ENCODE data around the gene ATG9A. TPM values are rescaled to one million over a fixed set of nuclear protein-coding genes. Genes with fewer than 3 reads are reported as not detected.

ATG9A gene
- total RNA-seq, 2 donors from 2014 or later, result 21.0 to 27.7 TPM

DNA sequence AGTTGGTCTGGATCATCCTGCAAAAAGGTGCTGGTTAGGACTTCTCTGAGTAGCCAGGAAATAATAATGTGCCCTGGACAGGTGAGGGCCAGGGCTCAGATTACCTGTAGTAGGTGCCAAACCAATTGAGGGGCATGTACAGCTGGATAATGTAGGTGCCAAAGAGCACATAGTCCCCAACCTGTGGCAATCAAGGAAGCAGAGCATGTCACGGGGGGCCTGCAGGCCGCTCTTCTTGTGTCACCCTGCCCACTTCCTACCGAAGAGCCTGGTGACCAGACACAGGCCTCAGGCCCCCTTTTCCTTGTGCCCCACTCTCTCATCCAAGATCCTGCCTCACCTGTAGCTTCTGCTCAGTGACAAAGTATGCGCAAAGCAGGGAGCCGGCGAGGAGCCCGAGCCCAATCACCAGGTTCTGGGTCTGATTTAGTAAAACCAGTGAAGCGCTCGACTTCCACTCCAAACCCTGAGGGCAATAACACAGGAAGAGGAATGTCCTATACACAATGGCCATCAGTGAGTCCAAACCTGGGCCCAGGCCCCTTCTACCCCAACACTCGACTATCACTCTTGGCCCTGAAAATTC is 15.9 kb downstream of the ATG9A start:
- Histone ChIP-seq H3K36me3 (replicated peaks in 1 of 2; ENCODE audit: insufficient read depth in 1 of 2, low read depth in 2 of 2) (peaks cover 0 to 3% of the 10 kb centered on the region in 2 donors), H3K9me3 (no peaks in the 10 kb centered on the region), H3K27ac (no peak overlapping the region), H3K4me3 (no peak overlapping the region), H3K27me3 (no peaks in the 10 kb centered on the region), H3K4me1 (peaks cover 16% of the 10 kb centered on the region)
- WGBS, 2 donors, result 91 to 94% methylated on average over 10 of the region's 10 CpGs
- ATAC-seq (no peak), DNase-seq (peak in 1 of 4 donors; percentile 2)
- TF ChIP-seq, protein P1, sequence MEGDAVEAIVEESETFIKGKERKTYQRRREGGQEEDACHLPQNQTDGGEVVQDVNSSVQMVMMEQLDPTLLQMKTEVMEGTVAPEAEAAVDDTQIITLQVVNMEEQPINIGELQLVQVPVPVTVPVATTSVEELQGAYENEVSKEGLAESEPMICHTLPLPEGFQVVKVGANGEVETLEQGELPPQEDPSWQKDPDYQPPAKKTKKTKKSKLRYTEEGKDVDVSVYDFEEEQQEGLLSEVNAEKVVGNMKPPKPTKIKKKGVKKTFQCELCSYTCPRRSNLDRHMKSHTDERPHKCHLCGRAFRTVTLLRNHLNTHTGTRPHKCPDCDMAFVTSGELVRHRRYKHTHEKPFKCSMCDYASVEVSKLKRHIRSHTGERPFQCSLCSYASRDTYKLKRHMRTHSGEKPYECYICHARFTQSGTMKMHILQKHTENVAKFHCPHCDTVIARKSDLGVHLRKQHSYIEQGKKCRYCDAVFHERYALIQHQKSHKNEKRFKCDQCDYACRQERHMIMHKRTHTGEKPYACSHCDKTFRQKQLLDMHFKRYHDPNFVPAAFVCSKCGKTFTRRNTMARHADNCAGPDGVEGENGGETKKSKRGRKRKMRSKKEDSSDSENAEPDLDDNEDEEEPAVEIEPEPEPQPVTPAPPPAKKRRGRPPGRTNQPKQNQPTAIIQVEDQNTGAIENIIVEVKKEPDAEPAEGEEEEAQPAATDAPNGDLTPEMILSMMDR (IDR thresholded peaks at IDR 0.05), result no peak
- intact Hi-C loops (cut with DNase I), result no loop called here

DNA sequence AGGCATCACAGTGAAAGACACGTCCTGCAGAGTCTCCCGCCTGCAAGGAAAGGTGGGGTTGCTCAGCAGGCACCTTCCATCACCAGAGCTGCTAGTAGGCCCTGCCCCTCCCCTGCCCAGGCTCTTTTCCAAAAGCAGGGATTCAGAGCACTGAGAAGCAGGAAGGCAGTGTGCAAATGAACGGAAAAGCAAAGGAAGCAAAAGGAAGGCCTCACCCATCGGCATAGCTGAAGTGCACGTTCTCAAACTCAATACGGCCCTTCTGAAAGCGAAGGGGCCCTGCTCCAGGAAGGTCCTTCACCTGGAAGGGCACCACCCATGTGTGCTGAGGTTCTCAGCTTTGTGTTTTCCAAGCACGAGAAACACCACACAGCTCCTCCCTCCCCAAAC is 16.4 kb downstream of the ATG9A start:
- no peaks in the 10 kb centered on the region for H3K9me3 ChIP-seq
- H3K27me3 ChIP-seq, result no peaks in the 10 kb centered on the region
- WGBS, 2 donors, result 83 to 90% methylated on average over 7 to 8 of the region's 8 CpGs
- H3K36me3 ChIP-seq (replicated peaks in 1 of 2; ENCODE audit: insufficient read depth in 1 of 2, low read depth in 2 of 2), result peaks cover 0 to 3% of the 10 kb centered on the region in 2 donors
- H3K4me1 ChIP-seq, result peaks cover 13% of the 10 kb centered on the region
- no peak overlapping the region for H3K27ac ChIP-seq
- no peak for ATAC-seq
- DNase-seq, result peak in 1 of 4 donors; percentile 3
- H3K4me3 ChIP-seq, result no peak overlapping the region
- intact Hi-C loops (cut with DNase I), result no loop called here
- no peak for TF ChIP-seq POLR2A (IDR thresholded peaks at IDR 0.05)
- TF ChIP-seq, protein P1 (IDR thresholded peaks at IDR 0.05), result no peak

DNA sequence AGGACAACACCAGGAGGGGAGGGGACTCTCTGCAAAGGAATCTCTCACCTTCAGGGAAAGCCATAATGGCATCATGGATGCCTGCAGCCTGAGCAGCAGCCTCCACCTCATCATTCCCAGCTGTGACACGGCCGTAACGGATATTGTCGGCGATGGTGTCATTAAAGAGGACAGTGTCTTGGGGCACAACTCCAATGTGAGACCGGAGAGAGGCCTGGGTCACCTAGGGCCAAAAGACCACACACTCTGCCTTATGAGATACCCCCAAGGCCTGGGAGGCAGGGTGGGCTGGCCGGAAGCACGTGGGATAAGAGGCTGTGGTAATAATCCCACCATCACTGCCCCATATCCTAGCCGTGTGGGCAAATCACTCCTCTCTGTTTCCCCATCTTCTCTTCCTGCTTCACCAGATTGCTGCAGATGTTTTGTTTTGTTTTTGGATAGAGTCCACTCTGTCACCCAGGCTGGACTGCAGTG is 18.5 kb downstream of the ATG9A start:
- no peaks in the 10 kb centered on the region for H3K9me3 ChIP-seq
- peaks cover 0 to 3% of the 10 kb centered on the region in 2 donors for H3K36me3 ChIP-seq (replicated peaks in 1 of 2; ENCODE audit: insufficient read depth in 1 of 2, low read depth in 2 of 2)
- WGBS, 2 donors, result 86 to 92% methylated on average over 9 of the region's 9 CpGs
- TF ChIP-seq, protein P1 (IDR thresholded peaks at IDR 0.05), result no peak
- TF ChIP-seq POLR2A (IDR thresholded peaks at IDR 0.05), result no peak
- H3K4me1 ChIP-seq, result peaks cover 17% of the 10 kb centered on the region
- H3K4me3 ChIP-seq, result no peak overlapping the region
- no peaks in the 10 kb centered on the region for H3K27me3 ChIP-seq
- no peak overlapping the region for H3K27ac ChIP-seq
- intact Hi-C loops (cut with DNase I), result no loop called here
- no peak for ATAC-seq
- no peak for DNase-seq

DNA sequence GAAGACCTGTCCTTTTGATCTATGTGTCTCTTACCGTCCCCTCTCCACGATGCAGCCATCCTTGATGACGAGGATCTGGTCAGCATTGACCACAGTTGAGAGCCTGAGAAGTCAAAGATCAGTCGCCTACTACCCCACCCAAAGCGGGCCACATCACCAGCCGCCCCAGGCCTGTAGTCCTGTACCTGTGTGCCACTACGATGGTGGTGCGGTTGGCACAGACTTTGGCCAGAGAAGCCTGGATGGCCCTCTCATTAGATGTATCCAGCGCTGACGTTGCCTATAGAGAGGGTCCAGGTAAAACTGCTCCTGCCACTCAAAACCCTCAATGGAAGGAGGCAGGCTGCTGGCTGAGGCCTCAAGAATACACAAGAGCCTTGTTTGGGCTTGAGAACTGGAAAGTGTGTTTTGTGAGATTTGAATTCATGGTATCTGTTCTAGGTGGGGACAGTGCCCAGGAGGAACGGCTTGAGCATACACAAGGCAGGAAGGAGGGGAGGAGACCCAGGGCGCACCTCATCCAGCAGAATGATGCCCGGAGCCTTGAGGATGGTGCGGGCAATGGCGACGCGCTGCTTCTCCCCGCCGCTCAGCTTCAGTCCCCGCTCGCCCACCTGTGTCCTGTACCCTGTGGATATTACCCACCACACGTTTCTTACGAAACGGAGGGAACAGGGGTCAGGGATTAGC is 19.1 kb downstream of the ATG9A start:
- 93 to 95% methylated on average over 17 to 24 of the region's 24 CpGs for WGBS, 2 donors
- Histone ChIP-seq H3K4me3 (no peak overlapping the region), H3K4me1 (peaks cover 19% of the 10 kb centered on the region), H3K27ac (no peak overlapping the region), H3K27me3 (no peaks in the 10 kb centered on the region), H3K36me3 (replicated peaks in 1 of 2; ENCODE audit: insufficient read depth in 1 of 2, low read depth in 2 of 2) (peaks cover 0 to 3% of the 10 kb centered on the region in 2 donors), H3K9me3 (no peaks in the 10 kb centered on the region)
- no peak for ATAC-seq
- no peak for TF ChIP-seq POLR2A (IDR thresholded peaks at IDR 0.05)
- TF ChIP-seq, protein P1 (IDR thresholded peaks at IDR 0.05), result no peak
- DNase-seq, result no peak
- intact Hi-C loops (cut with DNase I), result no loop called here

Data from body of pancreas (tissue), 4 donors.